ENCODE results near the gene ACIN1.

The ACIN1 gene

DNA sequence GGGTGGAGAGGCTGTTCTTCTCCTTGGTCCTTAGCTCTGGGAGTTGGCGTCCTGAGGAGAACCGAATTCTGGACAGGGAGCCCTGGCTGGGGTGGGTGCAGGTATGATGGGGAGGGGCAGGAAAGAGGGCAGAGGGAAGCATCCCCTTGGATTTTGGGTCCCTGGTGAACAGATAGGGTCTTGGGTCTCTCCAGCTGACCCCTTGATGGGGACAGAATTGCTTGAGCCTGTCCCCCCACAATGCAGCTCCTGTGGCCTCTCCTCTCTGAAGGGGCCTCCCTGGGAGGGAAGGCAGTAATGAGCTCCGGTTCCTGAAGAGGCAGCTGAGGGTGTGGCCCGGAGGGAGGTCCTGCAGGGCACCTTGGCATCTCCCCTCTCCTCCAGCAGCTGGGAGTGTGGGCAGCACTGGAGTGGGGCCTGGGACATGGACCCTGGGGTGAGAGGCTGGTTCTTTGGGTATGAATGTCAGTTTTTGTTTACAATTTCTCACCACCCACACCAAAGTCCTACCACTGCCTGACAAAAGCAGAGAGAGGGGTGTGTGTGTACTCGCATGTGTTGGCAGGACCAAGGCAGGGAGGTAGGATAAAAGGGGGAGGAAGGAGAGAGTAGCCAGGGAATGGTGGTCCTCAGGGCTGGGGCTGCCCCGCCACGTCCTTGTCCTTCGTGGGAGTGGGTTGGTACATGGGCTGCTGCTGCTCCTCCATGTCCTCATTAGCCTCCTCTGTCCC is 31.8 kb upstream of the ACIN1 start:
- Histone ChIP-seq H3K4me1 (ENCODE audit: control insufficient read depth, insufficient read depth, low read depth, low read length) (peaks cover 2% of the 10 kb centered on the region), H3K9me3 (ENCODE audit: control insufficient read depth, low read length) (no peaks in the 10 kb centered on the region), H3K4me2 (ENCODE audit: low read length, poor library complexity, severe bottlenecking) (no peak overlapping the region), H3K4ac (ENCODE audit: low read depth in 1 of 2, low read length in 2 of 2) (no peak overlapping the region), H2BK5ac (ENCODE audit: low read depth, low read length, poor library complexity, severe bottlenecking) (no peak overlapping the region), H3K27ac (ENCODE audit: low read length, poor library complexity, severe bottlenecking) (no peak overlapping the region), H3K4me3 (ENCODE audit: insufficient read depth in 1 of 2, low read depth in 1 of 2, low read length in 2 of 2) (no peak overlapping the region), H3K9ac (ENCODE audit: low read length) (no peak overlapping the region), H2BK120ac (ENCODE audit: low read depth, low read length) (no peak overlapping the region), H4K8ac (ENCODE audit: low read length) (no peak overlapping the region), H2AK5ac (ENCODE audit: low read length, severe bottlenecking) (no peak overlapping the region), H3K23ac (ENCODE audit: low read length in 2 of 2) (no peak overlapping the region), H3K79me1 (replicated peaks; ENCODE audit: low read length, poor library complexity, severe bottlenecking) (no peaks in the 10 kb centered on the region), H3K27me3 (ENCODE audit: control insufficient read depth in 1 of 2, insufficient read depth in 1 of 2, low read length in 2 of 2) (peaks cover 0 to 14% of the 10 kb centered on the region in 2 experiments), H3K14ac (ENCODE audit: low read length in 2 of 2) (peak overlapping the region in 1 of 2 experiments; percentile 37), H3K18ac (ENCODE audit: low read depth in 1 of 2, low read length in 2 of 2) (no peak overlapping the region), H4K91ac (ENCODE audit: low read length) (no peak overlapping the region), H2BK12ac (ENCODE audit: low read length in 2 of 2) (no peak overlapping the region), H2AFZ (ENCODE audit: low read depth, low read length) (no peak overlapping the region), H3K36me3 (ENCODE audit: control insufficient read depth in 1 of 2, insufficient read depth in 2 of 2, low read depth in 1 of 2, low read length in 2 of 2) (peaks cover 0 to 48% of the 10 kb centered on the region in 2 experiments), H2BK15ac (ENCODE audit: low read depth, poor library complexity, severe bottlenecking) (no peak overlapping the region)
- 87% methylated on average over 6 of the region's 8 CpGs for WGBS
- DNase-seq = no peak

GRCh38 chr14:23125933-23126524 is 31.1 kb upstream of the ACIN1 start:
- Histone ChIP-seq H3K27ac (ENCODE audit: low read length, poor library complexity, severe bottlenecking) (no peak overlapping the region), H3K4me2 (ENCODE audit: low read length, poor library complexity, severe bottlenecking) (no peak overlapping the region), H3K23ac (ENCODE audit: low read length in 2 of 2) (no peak overlapping the region), H3K36me3 (ENCODE audit: control insufficient read depth in 1 of 2, insufficient read depth in 2 of 2, low read depth in 1 of 2, low read length in 2 of 2) (peaks cover 0 to 41% of the 10 kb centered on the region in 2 experiments), H2BK5ac (ENCODE audit: low read depth, low read length, poor library complexity, severe bottlenecking) (no peak overlapping the region), H3K4ac (ENCODE audit: low read depth in 1 of 2, low read length in 2 of 2) (no peak overlapping the region), H3K4me1 (ENCODE audit: control insufficient read depth, insufficient read depth, low read depth, low read length) (peaks cover 7% of the 10 kb centered on the region), H3K18ac (ENCODE audit: low read depth in 1 of 2, low read length in 2 of 2) (no peak overlapping the region), H3K79me1 (replicated peaks; ENCODE audit: low read length, poor library complexity, severe bottlenecking) (no peaks in the 10 kb centered on the region), H2AK5ac (ENCODE audit: low read length, severe bottlenecking) (no peak overlapping the region), H3K9me3 (ENCODE audit: control insufficient read depth, low read length) (no peaks in the 10 kb centered on the region), H4K91ac (ENCODE audit: low read length) (no peak overlapping the region), H3K4me3 (ENCODE audit: insufficient read depth in 1 of 2, low read depth in 1 of 2, low read length in 2 of 2) (no peak overlapping the region), H3K14ac (ENCODE audit: low read length in 2 of 2) (no peak overlapping the region), H2BK15ac (ENCODE audit: low read depth, poor library complexity, severe bottlenecking) (no peak overlapping the region), H2BK120ac (ENCODE audit: low read depth, low read length) (no peak overlapping the region), H3K9ac (ENCODE audit: low read length) (no peak overlapping the region), H4K8ac (ENCODE audit: low read length) (no peak overlapping the region), H2AFZ (ENCODE audit: low read depth, low read length) (no peak overlapping the region), H2BK12ac (ENCODE audit: low read length in 2 of 2) (no peak overlapping the region), H3K27me3 (ENCODE audit: control insufficient read depth in 1 of 2, insufficient read depth in 1 of 2, low read length in 2 of 2) (peaks cover 0 to 9% of the 10 kb centered on the region in 2 experiments)
- DNase-seq = no peak
- 88% methylated on average over 8 of the region's 9 CpGs for WGBS

DNA sequence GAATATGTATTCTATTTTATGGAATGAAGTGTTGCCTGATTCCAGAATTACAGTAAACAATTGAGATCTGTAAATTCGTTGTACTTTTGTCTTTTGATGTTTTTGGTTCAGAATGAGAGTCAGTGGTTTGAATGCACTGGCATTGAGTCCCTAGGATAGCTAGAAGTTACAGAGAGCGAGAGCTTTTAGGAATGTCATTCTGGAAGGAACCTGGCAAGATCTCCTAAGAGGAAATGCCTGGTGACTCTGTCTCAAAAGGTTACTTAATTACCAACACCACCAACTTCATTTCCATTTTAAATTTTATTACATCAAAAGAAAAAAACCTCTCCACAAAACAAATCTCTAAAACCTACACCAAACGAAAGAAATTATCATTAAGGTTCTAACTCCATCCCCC is 30.1 kb upstream of the ACIN1 start:
- Histone ChIP-seq H3K79me1 (replicated peaks; ENCODE audit: low read length, poor library complexity, severe bottlenecking) (no peaks in the 10 kb centered on the region), H3K4me2 (ENCODE audit: low read length, poor library complexity, severe bottlenecking) (no peak overlapping the region), H3K14ac (ENCODE audit: low read length in 2 of 2) (no peak overlapping the region), H3K18ac (ENCODE audit: low read depth in 1 of 2, low read length in 2 of 2) (no peak overlapping the region), H2BK12ac (ENCODE audit: low read length in 2 of 2) (no peak overlapping the region), H2BK120ac (ENCODE audit: low read depth, low read length) (no peak overlapping the region), H4K8ac (ENCODE audit: low read length) (no peak overlapping the region), H3K4me1 (ENCODE audit: control insufficient read depth, insufficient read depth, low read depth, low read length) (peaks cover 7% of the 10 kb centered on the region), H3K27ac (ENCODE audit: low read length, poor library complexity, severe bottlenecking) (no peak overlapping the region), H3K9me3 (ENCODE audit: control insufficient read depth, low read length) (no peaks in the 10 kb centered on the region), H3K4ac (ENCODE audit: low read depth in 1 of 2, low read length in 2 of 2) (no peak overlapping the region), H3K27me3 (ENCODE audit: control insufficient read depth in 1 of 2, insufficient read depth in 1 of 2, low read length in 2 of 2) (peaks cover 0 to 9% of the 10 kb centered on the region in 2 experiments), H2AFZ (ENCODE audit: low read depth, low read length) (no peak overlapping the region), H2BK5ac (ENCODE audit: low read depth, low read length, poor library complexity, severe bottlenecking) (no peak overlapping the region), H4K91ac (ENCODE audit: low read length) (no peak overlapping the region), H2AK5ac (ENCODE audit: low read length, severe bottlenecking) (no peak overlapping the region), H3K36me3 (ENCODE audit: control insufficient read depth in 1 of 2, insufficient read depth in 2 of 2, low read depth in 1 of 2, low read length in 2 of 2) (peaks cover 0 to 35% of the 10 kb centered on the region in 2 experiments), H3K23ac (ENCODE audit: low read length in 2 of 2) (no peak overlapping the region), H3K9ac (ENCODE audit: low read length) (no peak overlapping the region), H2BK15ac (ENCODE audit: low read depth, poor library complexity, severe bottlenecking) (no peak overlapping the region), H3K4me3 (ENCODE audit: insufficient read depth in 1 of 2, low read depth in 1 of 2, low read length in 2 of 2) (no peak overlapping the region)
- DNase-seq = no peak
- 73% methylated on average over 3 of the region's 3 CpGs for WGBS

DNA sequence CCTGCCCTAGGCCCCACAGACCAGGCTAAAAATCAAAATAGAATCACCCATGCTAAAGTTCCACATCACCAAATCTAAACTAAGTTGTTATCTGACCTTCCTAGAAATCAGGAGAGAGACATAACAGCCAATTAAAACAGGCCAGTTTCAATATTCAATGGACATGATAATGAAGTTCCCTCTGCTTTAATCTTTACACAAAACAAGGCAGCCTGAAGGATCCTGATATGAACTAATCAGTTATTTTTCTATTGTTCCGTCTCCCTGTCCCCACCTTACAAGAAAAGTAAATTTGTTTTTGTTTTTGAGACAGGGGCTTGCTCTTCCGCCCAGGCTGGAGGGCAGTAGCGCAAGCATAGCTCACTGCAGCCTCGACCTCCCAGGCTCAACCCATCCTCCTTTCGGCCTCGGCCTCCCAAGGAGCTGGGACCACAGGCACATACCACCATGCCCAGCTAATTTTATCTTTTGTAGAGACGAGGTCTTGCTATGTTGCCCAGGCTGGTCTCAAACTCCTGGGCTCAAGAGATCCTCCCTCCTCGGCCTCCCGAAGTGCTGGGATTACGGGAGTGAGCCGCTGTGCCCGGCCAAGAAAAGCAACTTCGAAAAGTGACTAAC is 29.5 kb upstream of the ACIN1 start:
- no peak overlapping the region for H3K4me3 ChIP-seq (ENCODE audit: insufficient read depth in 1 of 2, low read depth in 1 of 2, low read length in 2 of 2)
- H2BK120ac ChIP-seq (ENCODE audit: low read depth, low read length) = no peak overlapping the region
- 91% methylated on average over 13 of the region's 13 CpGs for WGBS
- no peak overlapping the region for H3K9ac ChIP-seq (ENCODE audit: low read length)
- H2BK12ac ChIP-seq (ENCODE audit: low read length in 2 of 2) = no peak overlapping the region
- H4K91ac ChIP-seq (ENCODE audit: low read length) = no peak overlapping the region
- H2AFZ ChIP-seq (ENCODE audit: low read depth, low read length) = no peak overlapping the region
- H3K79me1 ChIP-seq (replicated peaks; ENCODE audit: low read length, poor library complexity, severe bottlenecking) = no peaks in the 10 kb centered on the region
- H3K14ac ChIP-seq (ENCODE audit: low read length in 2 of 2) = no peak overlapping the region
- H3K4me1 ChIP-seq (ENCODE audit: control insufficient read depth, insufficient read depth, low read depth, low read length) = peaks cover 7% of the 10 kb centered on the region
- no peak overlapping the region for H3K18ac ChIP-seq (ENCODE audit: low read depth in 1 of 2, low read length in 2 of 2)
- H3K9me3 ChIP-seq (ENCODE audit: control insufficient read depth, low read length) = no peaks in the 10 kb centered on the region
- DNase-seq = no peak
- no peak overlapping the region for H3K23ac ChIP-seq (ENCODE audit: low read length in 2 of 2)
- peaks cover 0 to 29% of the 10 kb centered on the region in 2 experiments for H3K36me3 ChIP-seq (ENCODE audit: control insufficient read depth in 1 of 2, insufficient read depth in 2 of 2, low read depth in 1 of 2, low read length in 2 of 2)
- no peak overlapping the region for H3K4me2 ChIP-seq (ENCODE audit: low read length, poor library complexity, severe bottlenecking)
- H3K4ac ChIP-seq (ENCODE audit: low read depth in 1 of 2, low read length in 2 of 2) = no peak overlapping the region
- H2AK5ac ChIP-seq (ENCODE audit: low read length, severe bottlenecking) = no peak overlapping the region
- H4K8ac ChIP-seq (ENCODE audit: low read length) = no peak overlapping the region
- H3K27me3 ChIP-seq (ENCODE audit: control insufficient read depth in 1 of 2, insufficient read depth in 1 of 2, low read length in 2 of 2) = peaks cover 0 to 8% of the 10 kb centered on the region in 2 experiments
- H2BK15ac ChIP-seq (ENCODE audit: low read depth, poor library complexity, severe bottlenecking) = no peak overlapping the region
- no peak overlapping the region for H3K27ac ChIP-seq (ENCODE audit: low read length, poor library complexity, severe bottlenecking)
- H2BK5ac ChIP-seq (ENCODE audit: low read depth, low read length, poor library complexity, severe bottlenecking) = no peak overlapping the region
